HG03565 (cell line): Measurements from ENCODE around the gene THEMIS.
"Not testable (repeated sequence)": the region's sequence is repeated elsewhere in the genome, so short reads cannot be mapped to it uniquely, and the experiment has no call there.

Source experiments
- ATAC-seq: cut with Tn5 transposase; IDR thresholded peaks from one replicate; pipeline ENCODE4 v1.9.1; 2021; ENCODE audit warnings: mild to moderate bottlenecking, moderate library complexity; ENCODE audit not compliant: unreplicated experiment

The THEMIS gene

GRCh38 chr6:127737768-127738167 is 163.1 kb downstream of the THEMIS start:
- ATAC-seq: no peak

DNA sequence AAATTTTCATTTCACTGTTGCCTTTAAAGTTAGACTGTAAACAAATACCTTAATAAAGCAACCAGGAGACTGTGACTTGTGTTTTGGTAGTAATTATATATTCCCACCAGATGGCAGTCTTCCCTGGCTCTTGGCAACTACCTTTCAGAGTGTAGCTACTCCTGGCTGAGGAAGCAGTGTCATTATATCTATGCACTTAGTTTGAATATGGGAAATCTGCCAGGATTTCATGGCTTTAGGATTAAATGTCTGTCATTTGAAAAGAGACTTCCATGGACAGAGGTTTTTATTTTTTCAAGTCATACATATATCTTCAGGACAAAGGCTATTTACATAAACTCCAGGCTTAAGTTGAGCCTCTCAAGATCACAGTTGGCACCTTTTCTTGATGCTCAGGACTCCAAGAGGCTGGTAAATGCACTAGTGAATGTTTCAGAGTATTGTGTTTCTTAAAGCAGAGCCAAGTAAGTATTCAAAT is 163.8 kb downstream of the THEMIS start:
- peak; percentile 94 for ATAC-seq

DNA sequence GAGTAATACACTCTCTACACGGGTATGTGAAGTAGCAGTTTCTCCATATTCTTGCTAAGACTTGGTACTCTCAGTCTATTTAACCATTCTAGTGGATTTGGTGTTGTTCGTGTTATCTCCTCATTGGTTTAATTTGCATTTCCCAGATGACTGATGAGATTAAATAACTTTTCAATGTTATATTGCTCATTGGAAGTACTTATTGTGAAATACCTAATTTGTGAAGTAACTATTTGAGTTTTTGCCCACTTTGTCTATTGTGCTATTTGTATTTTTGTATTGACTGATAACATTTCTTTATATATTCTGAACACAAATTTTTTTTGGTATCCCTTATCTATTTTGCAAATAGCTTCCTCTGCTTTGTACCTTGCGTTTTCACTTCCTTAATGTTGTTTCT is 167.9 kb downstream of the THEMIS start:
- ATAC-seq: no peak

DNA sequence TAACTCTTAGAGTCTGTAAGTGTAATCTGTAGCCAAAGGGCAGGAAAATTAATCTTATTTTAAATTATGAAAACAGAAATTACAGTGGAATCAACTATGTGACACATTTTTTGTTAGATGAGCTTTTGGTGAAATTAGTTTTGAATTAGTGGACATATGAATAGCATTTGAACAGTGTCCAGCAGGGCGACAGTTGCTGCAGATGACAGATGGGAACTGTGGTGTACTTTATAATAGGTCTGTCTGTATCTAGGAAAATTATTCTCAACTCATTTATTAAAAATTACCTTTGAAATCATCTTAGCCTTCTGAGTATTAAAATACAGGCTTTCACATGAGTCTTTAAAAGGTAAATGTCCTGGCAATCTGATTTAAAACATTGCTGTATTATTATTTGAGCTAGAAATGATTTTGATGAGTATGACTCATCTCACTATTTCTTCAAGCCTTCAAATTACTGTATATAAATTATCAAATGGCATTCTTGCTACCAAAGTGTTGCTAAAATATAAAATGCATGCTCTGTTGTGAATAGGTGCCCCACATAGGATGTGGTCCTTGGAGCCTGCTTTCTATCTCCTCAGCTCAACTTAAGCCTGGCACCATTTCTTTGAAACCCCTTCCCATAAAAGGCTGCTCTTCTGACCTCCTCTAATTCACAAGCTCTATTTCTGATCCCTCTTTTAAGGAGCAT is 173.5 kb downstream of the THEMIS start:
- ATAC-seq: no peak

GRCh38 chr6:127725821-127726220 is 175.0 kb downstream of the THEMIS start:
- ATAC-seq: no peak

GRCh38 chr6:127718694-127719093 is 182.2 kb downstream of the THEMIS start:
- ATAC-seq: no peak

DNA sequence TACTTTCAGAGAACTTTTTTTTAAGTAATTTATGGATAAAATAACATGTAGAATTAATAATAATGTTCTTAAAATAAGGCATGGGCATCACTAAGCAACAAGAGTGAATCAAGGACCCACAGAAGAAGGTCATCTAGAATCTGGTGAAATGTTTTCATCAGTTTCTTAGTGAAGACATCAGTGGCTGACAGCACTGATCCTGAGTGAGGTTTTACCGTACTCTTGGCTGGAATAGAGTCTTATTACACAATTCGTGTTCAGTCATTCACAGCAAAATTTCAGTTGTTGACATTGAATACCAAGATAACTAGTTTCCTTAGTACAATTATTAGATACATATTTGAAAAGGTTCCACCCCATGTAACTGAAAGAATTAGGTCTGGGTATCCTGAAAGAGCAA is 183.5 kb downstream of the THEMIS start:
- ATAC-seq: no peak

DNA sequence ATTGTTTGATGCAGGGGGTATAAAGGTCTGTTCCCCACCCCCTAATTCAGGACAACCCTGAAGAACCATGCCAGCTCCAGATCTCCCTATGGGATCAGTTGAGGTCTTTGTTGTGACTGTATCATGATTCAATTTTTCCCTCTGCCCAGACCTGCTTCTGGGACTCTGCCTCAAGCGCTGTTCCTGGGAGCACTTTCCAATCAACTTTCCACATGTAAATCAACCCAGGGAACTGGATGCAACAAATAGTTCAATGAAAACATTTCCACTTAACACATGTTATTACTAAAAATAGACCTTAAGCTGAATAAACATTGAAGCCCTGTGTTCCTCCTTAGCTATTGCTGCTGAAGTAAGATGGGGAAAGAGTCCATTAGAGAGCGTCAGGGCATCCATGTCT is 184.4 kb downstream of the THEMIS start:
- no peak for ATAC-seq

DNA sequence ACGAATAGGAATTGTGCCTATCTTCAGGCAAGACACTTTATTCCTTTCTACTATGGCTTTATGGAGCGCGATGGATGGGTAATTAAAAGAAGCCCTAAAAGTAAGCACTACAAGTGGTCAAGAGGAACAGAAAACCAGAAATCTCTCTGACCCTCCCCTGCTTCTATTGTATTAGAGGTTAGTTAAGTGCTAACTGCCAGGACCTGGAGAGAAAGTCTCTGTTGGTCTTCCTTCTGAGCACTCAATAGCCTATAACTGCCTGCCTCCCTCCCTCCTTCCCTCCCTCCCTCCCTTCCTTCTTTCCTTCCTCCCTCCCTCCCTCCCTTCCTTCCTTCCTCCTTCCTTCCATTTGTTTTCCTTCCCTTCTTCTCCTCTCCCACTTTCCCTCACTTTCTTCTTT is 190.2 kb downstream of the THEMIS start:
- no peak for ATAC-seq

- no peak for ATAC-seq
Observed at GRCh38 chr6:127706216-127706615, 194.6 kb downstream of the THEMIS start.

- ATAC-seq: no peak
Observed at GRCh38 chr6:127695108-127695507, 205.8 kb downstream of the THEMIS start.

GRCh38 chr6:127691146-127691545 is 209.7 kb downstream of the THEMIS start:
- no peak for ATAC-seq

- ATAC-seq: no peak
Observed at GRCh38 chr6:127690588-127690987, 210.3 kb downstream of the THEMIS start.

GRCh38 chr6:127690092-127690491 is 210.8 kb downstream of the THEMIS start:
- no peak for ATAC-seq

DNA sequence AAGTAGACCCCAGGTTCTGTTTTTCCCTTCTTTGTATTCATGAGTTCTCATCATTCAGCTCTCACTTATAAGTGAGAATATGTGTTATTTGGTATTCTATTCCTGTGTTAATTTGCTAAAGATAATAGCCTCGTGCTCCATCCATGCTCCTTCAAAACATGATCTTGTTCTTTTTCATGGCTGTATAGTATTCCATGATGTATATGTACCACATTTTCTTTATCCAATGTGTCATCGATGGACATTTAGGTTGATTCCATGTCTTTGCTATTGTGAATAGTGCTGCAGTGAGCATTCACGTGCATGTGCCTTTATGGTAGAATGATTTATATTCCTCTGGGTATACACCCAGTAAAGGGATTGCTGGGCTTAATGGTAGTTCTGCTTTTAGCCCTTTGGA is 213.4 kb downstream of the THEMIS start:
- ATAC-seq: not testable (repeated sequence)

GRCh38 chr6:127686084-127686483 is 214.8 kb downstream of the THEMIS start:
- no peak for ATAC-seq

- no peak for ATAC-seq
Observed at GRCh38 chr6:127684501-127684900, 216.4 kb downstream of the THEMIS start.
